ENCODE results near the gene LTC4S. TPM values are rescaled to one million over a fixed set of nuclear protein-coding genes. Genes with fewer than 3 reads are reported as not detected.

Gene LTC4S
- total and polyA plus RNA-seq, 9 of the 15 experiments (the other 6 are each of a cell fraction or from before 2014, with no cell fraction given): 0.17 to 0.77 (median 0.75) TPM; not detected in 6

DNA sequence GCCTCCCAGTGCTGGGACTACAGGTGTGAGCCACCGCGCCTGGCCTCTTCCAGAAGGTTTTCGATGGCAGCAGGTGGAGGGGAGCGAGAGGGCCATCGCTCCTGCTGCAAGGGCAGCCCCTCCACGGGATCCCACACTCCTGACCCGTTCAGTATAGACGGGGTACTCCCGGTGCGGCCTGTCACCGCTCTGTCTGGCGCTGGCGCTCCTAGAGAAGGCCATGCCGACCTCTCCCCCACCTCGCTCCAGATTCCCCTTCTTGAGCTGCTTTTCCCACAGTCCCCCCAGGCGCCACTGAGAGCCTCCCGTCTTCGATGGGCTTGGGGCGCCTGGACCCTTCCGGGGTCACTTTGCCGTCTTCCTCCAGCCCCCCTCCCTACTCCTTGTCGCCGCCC is 22.6 kb downstream of the LTC4S start:
- DNase-seq (ENCODE audit: extremely low read depth in 1 of 4, low spot score in 3 of 4) (no peak), ATAC-seq (no peak), FAIRE-seq (no peak)
- no TSS peak for BruUV-seq (replicated peaks)
- no peak overlapping the region for H3K4me2 ChIP-seq (ENCODE audit: insufficient read depth, low read length)
- H3K4me1 ChIP-seq (replicated peaks in 1 of 2; ENCODE audit: control insufficient read depth in 2 of 2, insufficient read depth in 2 of 2, low read length in 2 of 2): peaks cover 32 to 68% of the 10 kb centered on the region in 2 experiments
- in situ Hi-C loops (cut with MboI): no loop called here
- H3K9me3 ChIP-seq (replicated peaks; ENCODE audit: control insufficient read depth, insufficient read depth, low read depth, low read length): no peaks in the 10 kb centered on the region
- TF ChIP-seq, protein P1, sequence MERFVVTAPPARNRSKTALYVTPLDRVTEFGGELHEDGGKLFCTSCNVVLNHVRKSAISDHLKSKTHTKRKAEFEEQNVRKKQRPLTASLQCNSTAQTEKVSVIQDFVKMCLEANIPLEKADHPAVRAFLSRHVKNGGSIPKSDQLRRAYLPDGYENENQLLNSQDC (CRISPR knock-in tag; IDR thresholded peaks at IDR 0.05): no peak
- TF ChIP-seq ZNF551 (CRISPR knock-in tag; IDR thresholded peaks at IDR 0.05) (no peak), HSF4 (CRISPR knock-in tag; IDR thresholded peaks at IDR 0.05; ENCODE audit: borderline replicate concordance) (no peak), POLR2G (IDR thresholded peaks at IDR 0.05; ENCODE audit: low read depth, low read length) (0 out of 2 replicates have a peak, but pooled peaks have one; percentile 4), TEAD2 (tag; IDR thresholded peaks at IDR 0.05) (no peak), ZKSCAN3 (CRISPR knock-in tag; IDR thresholded peaks at IDR 0.05) (no peak), PML (IDR thresholded peaks at IDR 0.05; ENCODE audit: low read length) (no peak), ZNF134 (CRISPR knock-in tag; conservative IDR thresholded peaks at IDR 0.05) (no peak)
- TF ChIP-seq, protein P2, sequence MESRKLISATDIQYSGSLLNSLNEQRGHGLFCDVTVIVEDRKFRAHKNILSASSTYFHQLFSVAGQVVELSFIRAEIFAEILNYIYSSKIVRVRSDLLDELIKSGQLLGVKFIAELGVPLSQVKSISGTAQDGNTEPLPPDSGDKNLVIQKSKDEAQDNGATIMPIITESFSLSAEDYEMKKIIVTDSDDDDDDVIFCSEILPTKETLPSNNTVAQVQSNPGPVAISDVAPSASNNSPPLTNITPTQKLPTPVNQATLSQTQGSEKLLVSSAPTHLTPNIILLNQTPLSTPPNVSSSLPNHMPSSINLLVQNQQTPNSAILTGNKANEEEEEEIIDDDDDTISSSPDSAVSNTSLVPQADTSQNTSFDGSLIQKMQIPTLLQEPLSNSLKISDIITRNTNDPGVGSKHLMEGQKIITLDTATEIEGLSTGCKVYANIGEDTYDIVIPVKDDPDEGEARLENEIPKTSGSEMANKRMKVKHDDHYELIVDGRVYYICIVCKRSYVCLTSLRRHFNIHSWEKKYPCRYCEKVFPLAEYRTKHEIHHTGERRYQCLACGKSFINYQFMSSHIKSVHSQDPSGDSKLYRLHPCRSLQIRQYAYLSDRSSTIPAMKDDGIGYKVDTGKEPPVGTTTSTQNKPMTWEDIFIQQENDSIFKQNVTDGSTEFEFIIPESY (CRISPR knock-in tag; IDR thresholded peaks at IDR 0.05): peak; percentile 64
- TF ChIP-seq, protein P3, sequence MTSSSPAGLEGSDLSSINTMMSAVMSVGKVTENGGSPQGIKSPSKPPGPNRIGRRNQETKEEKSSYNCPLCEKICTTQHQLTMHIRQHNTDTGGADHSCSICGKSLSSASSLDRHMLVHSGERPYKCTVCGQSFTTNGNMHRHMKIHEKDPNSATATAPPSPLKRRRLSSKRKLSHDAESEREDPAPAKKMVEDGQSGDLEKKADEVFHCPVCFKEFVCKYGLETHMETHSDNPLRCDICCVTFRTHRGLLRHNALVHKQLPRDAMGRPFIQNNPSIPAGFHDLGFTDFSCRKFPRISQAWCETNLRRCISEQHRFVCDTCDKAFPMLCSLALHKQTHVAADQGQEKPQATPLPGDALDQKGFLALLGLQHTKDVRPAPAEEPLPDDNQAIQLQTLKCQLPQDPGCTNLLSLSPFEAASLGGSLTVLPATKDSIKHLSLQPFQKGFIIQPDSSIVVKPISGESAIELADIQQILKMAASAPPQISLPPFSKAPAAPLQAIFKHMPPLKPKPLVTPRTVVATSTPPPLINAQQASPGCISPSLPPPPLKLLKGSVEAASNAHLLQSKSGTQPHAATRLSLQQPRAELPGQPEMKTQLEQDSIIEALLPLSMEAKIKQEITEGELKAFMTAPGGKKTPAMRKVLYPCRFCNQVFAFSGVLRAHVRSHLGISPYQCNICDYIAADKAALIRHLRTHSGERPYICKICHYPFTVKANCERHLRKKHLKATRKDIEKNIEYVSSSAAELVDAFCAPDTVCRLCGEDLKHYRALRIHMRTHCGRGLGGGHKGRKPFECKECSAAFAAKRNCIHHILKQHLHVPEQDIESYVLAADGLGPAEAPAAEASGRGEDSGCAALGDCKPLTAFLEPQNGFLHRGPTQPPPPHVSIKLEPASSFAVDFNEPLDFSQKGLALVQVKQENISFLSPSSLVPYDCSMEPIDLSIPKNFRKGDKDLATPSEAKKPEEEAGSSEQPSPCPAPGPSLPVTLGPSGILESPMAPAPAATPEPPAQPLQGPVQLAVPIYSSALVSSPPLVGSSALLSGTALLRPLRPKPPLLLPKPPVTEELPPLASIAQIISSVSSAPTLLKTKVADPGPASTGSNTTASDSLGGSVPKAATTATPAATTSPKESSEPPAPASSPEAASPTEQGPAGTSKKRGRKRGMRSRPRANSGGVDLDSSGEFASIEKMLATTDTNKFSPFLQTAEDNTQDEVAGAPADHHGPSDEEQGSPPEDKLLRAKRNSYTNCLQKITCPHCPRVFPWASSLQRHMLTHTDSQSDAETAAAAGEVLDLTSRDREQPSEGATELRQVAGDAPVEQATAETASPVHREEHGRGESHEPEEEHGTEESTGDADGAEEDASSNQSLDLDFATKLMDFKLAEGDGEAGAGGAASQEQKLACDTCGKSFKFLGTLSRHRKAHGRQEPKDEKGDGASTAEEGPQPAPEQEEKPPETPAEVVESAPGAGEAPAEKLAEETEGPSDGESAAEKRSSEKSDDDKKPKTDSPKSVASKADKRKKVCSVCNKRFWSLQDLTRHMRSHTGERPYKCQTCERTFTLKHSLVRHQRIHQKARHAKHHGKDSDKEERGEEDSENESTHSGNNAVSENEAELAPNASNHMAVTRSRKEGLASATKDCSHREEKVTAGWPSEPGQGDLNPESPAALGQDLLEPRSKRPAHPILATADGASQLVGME (CRISPR knock-in tag; IDR thresholded peaks at IDR 0.05): no peak
- no peaks in the 10 kb centered on the region for H3K27me3 ChIP-seq (ENCODE audit: control insufficient read depth in 2 of 2, insufficient read depth in 2 of 2, low read length in 2 of 2)
- no peak overlapping the region for H3K27ac ChIP-seq (ENCODE audit: extremely low read depth, low read depth, low read length)
- 100% methylated on average over 13 of the region's 23 CpGs for WGBS (ENCODE audit: insufficient coverage, low coverage, missing lambda C conversion rate)
- H3K9me1 ChIP-seq (ENCODE audit: control insufficient read depth, insufficient read depth, low read length): no peaks in the 10 kb centered on the region
- H3K4me3 ChIP-seq: no peak overlapping the region
- H3K79me2 ChIP-seq (ENCODE audit: control insufficient read depth, insufficient read depth, low read length): peaks cover 68% of the 10 kb centered on the region
- H4K20me1 ChIP-seq (replicated peaks; ENCODE audit: control insufficient read depth, insufficient read depth, low read length): peaks cover 4% of the 10 kb centered on the region; the same call in 1 of the 2 replicates
- no peak overlapping the region for H2AFZ ChIP-seq (ENCODE audit: low read depth, low read length)
- intact Hi-C loops (cut with micrococcal nuclease): no loop called here
- POLR2A ChIA-PET: interaction anchor here (0.7 to 1.6 kb wide), 2 partner anchors 11 to 27 kb away, joined by 3 to 4 read pairs; no protein-coding TSS in a partner anchor
- CTCF ChIA-PET (ENCODE audit: low intra/inter-chr PET ratio): no interaction called here
- peaks cover 38% of the 10 kb centered on the region; the same call in 2 of the 3 replicates for H3K36me3 ChIP-seq (ENCODE audit: control insufficient read depth, insufficient read depth, low read length)
- H3K9ac ChIP-seq (ENCODE audit: insufficient read depth in 1 of 2, low read depth in 2 of 2, low read length in 2 of 2): no peak overlapping the region

All from K562 (cell line).